ENCODE measurements around the gene TPR.
A peak's percentile ranks its signal among the peaks of the same experiment; 100 is the strongest.
"Not testable (repeated sequence)": the region's sequence is repeated elsewhere in the genome, so short reads cannot be mapped to it uniquely, and the experiment has no call there.

The TPR gene

GRCh38 chr1:186375152-186375928 is at the start of gene TPR, which contains the start of gene ODR4:
TPR (minus strand) TSS chr1:186375253; CDS start chr1:186375028, 225 bp downstream.
ODR4 (plus strand) TSS chr1:186375838; CDS start chr1:186379786, 3,948 bp downstream.
- peak; percentile 98 for DNase-seq (ENCODE audit: low spot score)

- no peak for DNase-seq (ENCODE audit: low spot score)
Observed at GRCh38 chr1:186424539-186424938, 49.5 kb upstream of the TPR start.

GRCh38 chr1:186421446-186421845 is 46.4 kb upstream of the TPR start:
- DNase-seq (ENCODE audit: low spot score), result no peak

- DNase-seq (ENCODE audit: low spot score), result no peak
Observed at GRCh38 chr1:186420923-186421322, 45.9 kb upstream of the TPR start.

- DNase-seq (ENCODE audit: low spot score), result no peak
Observed at GRCh38 chr1:186420311-186420710, 45.3 kb upstream of the TPR start.

- no peak for DNase-seq (ENCODE audit: low spot score)
Observed at GRCh38 chr1:186418503-186418902, 43.5 kb upstream of the TPR start.

- no peak for DNase-seq (ENCODE audit: low spot score)
Observed at GRCh38 chr1:186413319-186413718, 38.3 kb upstream of the TPR start.

GRCh38 chr1:186409091-186409490 is 34.0 kb upstream of the TPR start:
- no peak for DNase-seq (ENCODE audit: low spot score)

GRCh38 chr1:186404454-186405051 is 29.5 kb upstream of the TPR start:
- no peak for DNase-seq (ENCODE audit: low spot score)

- DNase-seq (ENCODE audit: low spot score), result no peak
Observed at GRCh38 chr1:186403632-186404031, 28.6 kb upstream of the TPR start.

- not testable (repeated sequence) for DNase-seq (ENCODE audit: low spot score)
Observed at GRCh38 chr1:186401446-186401845, 26.4 kb upstream of the TPR start.

- not testable (repeated sequence) for DNase-seq (ENCODE audit: low spot score)
Observed at GRCh38 chr1:186392711-186393110, 17.7 kb upstream of the TPR start.

- DNase-seq (ENCODE audit: low spot score), result no peak
Observed at GRCh38 chr1:186391841-186392240, 16.8 kb upstream of the TPR start.

- no peak for DNase-seq (ENCODE audit: low spot score)
Observed at GRCh38 chr1:186390925-186391324, 15.9 kb upstream of the TPR start.

GRCh38 chr1:186386725-186387383 is 11.8 kb upstream of the TPR start:
- no peak for DNase-seq (ENCODE audit: low spot score)

GRCh38 chr1:186375929-186376319 is 871 bp upstream of the TPR start:
- DNase-seq (ENCODE audit: low spot score), result no peak

- no peak for DNase-seq (ENCODE audit: low spot score)
Observed at GRCh38 chr1:186374303-186375151, 526 bp downstream of the TPR start.

- not testable (repeated sequence) for DNase-seq (ENCODE audit: low spot score)
Observed at GRCh38 chr1:186347837-186348691, 27.0 kb downstream of the TPR start.

- no peak for DNase-seq (ENCODE audit: low spot score)
Observed at GRCh38 chr1:186340772-186341171, 34.3 kb downstream of the TPR start.

GRCh38 chr1:186337554-186337953 is 37.5 kb downstream of the TPR start:
- DNase-seq (ENCODE audit: low spot score), result no peak

GRCh38 chr1:186330758-186331157 is 44.3 kb downstream of the TPR start:
- no peak for DNase-seq (ENCODE audit: low spot score)

Data from ecto neural progenitor cell (in vitro differentiated cells).